Vagina (tissue), 2 donors: Measurements from ENCODE around the gene SLC4A11.

Experiments
- POLR2A ChIP-seq, 2 donors: fragments of 450-650 bp; IDR thresholded peaks; one replicate each; pipeline ENCODE4 v1.6.1; 2017; ENCODE audit warnings: antibody characterized with exemption in 2 of 2, mild to moderate bottlenecking in 2 of 2, moderate library complexity in 2 of 2
- POLR2AphosphoS5 ChIP-seq, 2 donors: sonication (generic); formaldehyde crosslinking; IDR thresholded peaks; one replicate each; pipeline ENCODE4 v1.9.0; 2017; ENCODE audit warnings: antibody characterized with exemption in 2 of 2, mild to moderate bottlenecking in 2 of 2, low read depth in 1 of 2; ENCODE audit not compliant: insufficient read depth in 1 of 2
- TF ChIP-seq, protein P1 (sequence below), 3 experiments: fragments of 450-650 bp in 2 of 3; fragments of 200-600 bp in 1 of 3; sonication (generic) in 1 of 3; IDR thresholded peaks; one replicate each; pipeline ENCODE4 v1.5.1; 2017 to 2019; ENCODE audit warnings: antibody characterized with exemption in 3 of 3, mild to moderate bottlenecking in 2 of 3, moderate library complexity in 2 of 3

- TF ChIP-seq, protein P1, sequence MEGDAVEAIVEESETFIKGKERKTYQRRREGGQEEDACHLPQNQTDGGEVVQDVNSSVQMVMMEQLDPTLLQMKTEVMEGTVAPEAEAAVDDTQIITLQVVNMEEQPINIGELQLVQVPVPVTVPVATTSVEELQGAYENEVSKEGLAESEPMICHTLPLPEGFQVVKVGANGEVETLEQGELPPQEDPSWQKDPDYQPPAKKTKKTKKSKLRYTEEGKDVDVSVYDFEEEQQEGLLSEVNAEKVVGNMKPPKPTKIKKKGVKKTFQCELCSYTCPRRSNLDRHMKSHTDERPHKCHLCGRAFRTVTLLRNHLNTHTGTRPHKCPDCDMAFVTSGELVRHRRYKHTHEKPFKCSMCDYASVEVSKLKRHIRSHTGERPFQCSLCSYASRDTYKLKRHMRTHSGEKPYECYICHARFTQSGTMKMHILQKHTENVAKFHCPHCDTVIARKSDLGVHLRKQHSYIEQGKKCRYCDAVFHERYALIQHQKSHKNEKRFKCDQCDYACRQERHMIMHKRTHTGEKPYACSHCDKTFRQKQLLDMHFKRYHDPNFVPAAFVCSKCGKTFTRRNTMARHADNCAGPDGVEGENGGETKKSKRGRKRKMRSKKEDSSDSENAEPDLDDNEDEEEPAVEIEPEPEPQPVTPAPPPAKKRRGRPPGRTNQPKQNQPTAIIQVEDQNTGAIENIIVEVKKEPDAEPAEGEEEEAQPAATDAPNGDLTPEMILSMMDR (IDR thresholded peaks at IDR 0.05), result no peak
- TF ChIP-seq POLR2A (IDR thresholded peaks at IDR 0.05), result no peak
- no peak for TF ChIP-seq POLR2AphosphoS5 (IDR thresholded peaks at IDR 0.05; ENCODE audit: insufficient read depth in 1 of 2, low read depth in 1 of 2)
Observed at GRCh38 chr20:3192226-3193015, 46.6 kb downstream of the SLC4A11 start.
